ENCODE results near the gene IL6.

Gene IL6

GRCh38 chr7:22713463-22713862, 13.5 kb upstream of the IL6 start:
- Histone ChIP-seq H4K91ac (ENCODE audit: low read depth, low read length, poor library complexity) (no peak overlapping the region), H3K4ac (ENCODE audit: low read length) (no peak overlapping the region), H2BK5ac (ENCODE audit: low read length) (no peak overlapping the region), H3K23ac (ENCODE audit: low read depth, low read length, poor library complexity) (no peak overlapping the region), H2BK12ac (ENCODE audit: low read length) (no peak overlapping the region), H3K4me1 (ENCODE audit: control insufficient read depth in 2 of 2, insufficient read depth in 1 of 2, low read depth in 1 of 2, low read length in 2 of 2) (peaks cover 2 to 7% of the 10 kb centered on the region in 2 donors), H3K18ac (ENCODE audit: low read length) (no peak overlapping the region), H3K14ac (ENCODE audit: low read length) (no peak overlapping the region), H3K9me3 (replicated peaks in 1 of 2; ENCODE audit: control insufficient read depth in 2 of 2, insufficient read depth in 1 of 2, low read depth in 1 of 2, low read length in 2 of 2) (no peaks in the 10 kb centered on the region), H2AFZ (ENCODE audit: low read length) (no peak overlapping the region), H4K8ac (ENCODE audit: low read depth, low read length) (no peak overlapping the region), H3K79me1 (ENCODE audit: low read depth, low read length) (no peaks in the 10 kb centered on the region), H2AK5ac (ENCODE audit: low read depth, low read length) (no peak overlapping the region), H3K36me3 (replicated peaks in 1 of 2; ENCODE audit: control insufficient read depth in 2 of 2, insufficient read depth in 2 of 2, low read length in 2 of 2) (no peaks in the 10 kb centered on the region), H3K9ac (ENCODE audit: low read depth, low read length, poor library complexity) (no peak overlapping the region), H2BK120ac (ENCODE audit: low read depth, low read length) (no peak overlapping the region), H3K4me3 (ENCODE audit: low read length in 2 of 2) (no peak overlapping the region), H3K4me2 (ENCODE audit: insufficient read depth, low read length, poor library complexity, severe bottlenecking) (no peak overlapping the region), H3K27me3 (ENCODE audit: control insufficient read depth in 3 of 3, insufficient read depth in 3 of 3, low read depth in 1 of 3, low read length in 3 of 3) (no peaks in the 10 kb centered on the region), H3K27ac (replicated peaks; ENCODE audit: low read length) (no peak overlapping the region), H2BK15ac (ENCODE audit: low read length) (no peak overlapping the region)
- no peak for DNase-seq (ENCODE audit: low spot score)
- WGBS, 2 donors (ENCODE audit: extremely low coverage in 2 of 2, insufficient read length in 2 of 2, insufficient replicate concordance in 1 of 2), result no CpG with 5 or more reads among the region's 1 CpG

GRCh38 chr7:22715969-22716368, 11.0 kb upstream of the IL6 start:
- H4K8ac ChIP-seq (ENCODE audit: low read depth, low read length), result no peak overlapping the region
- H3K4me3 ChIP-seq (ENCODE audit: low read length in 2 of 2), result no peak overlapping the region
- H3K23ac ChIP-seq (ENCODE audit: low read depth, low read length, poor library complexity), result no peak overlapping the region
- DNase-seq (ENCODE audit: low spot score), result no peak
- H2BK12ac ChIP-seq (ENCODE audit: low read length), result no peak overlapping the region
- no peak overlapping the region for H3K4me2 ChIP-seq (ENCODE audit: insufficient read depth, low read length, poor library complexity, severe bottlenecking)
- H3K4me1 ChIP-seq (ENCODE audit: control insufficient read depth in 2 of 2, insufficient read depth in 1 of 2, low read depth in 1 of 2, low read length in 2 of 2), result peaks cover 3% of the 10 kb centered on the region in 2 donors
- H3K4ac ChIP-seq (ENCODE audit: low read length), result no peak overlapping the region
- WGBS, 2 donors (ENCODE audit: extremely low coverage in 2 of 2, insufficient read length in 2 of 2, insufficient replicate concordance in 1 of 2), result no CpG with 5 or more reads among the region's 4 CpGs
- H2BK5ac ChIP-seq (ENCODE audit: low read length), result no peak overlapping the region
- H3K9me3 ChIP-seq (replicated peaks in 1 of 2; ENCODE audit: control insufficient read depth in 2 of 2, insufficient read depth in 1 of 2, low read depth in 1 of 2, low read length in 2 of 2), result no peaks in the 10 kb centered on the region
- H3K27me3 ChIP-seq (ENCODE audit: control insufficient read depth in 3 of 3, insufficient read depth in 3 of 3, low read depth in 1 of 3, low read length in 3 of 3), result no peaks in the 10 kb centered on the region
- H3K27ac ChIP-seq (replicated peaks; ENCODE audit: low read length), result no peak overlapping the region
- no peak overlapping the region for H3K9ac ChIP-seq (ENCODE audit: low read depth, low read length, poor library complexity)
- H3K36me3 ChIP-seq (replicated peaks in 1 of 2; ENCODE audit: control insufficient read depth in 2 of 2, insufficient read depth in 2 of 2, low read length in 2 of 2), result no peaks in the 10 kb centered on the region
- H2BK15ac ChIP-seq (ENCODE audit: low read length), result no peak overlapping the region
- no peak overlapping the region for H3K18ac ChIP-seq (ENCODE audit: low read length)
- H2BK120ac ChIP-seq (ENCODE audit: low read depth, low read length), result no peak overlapping the region
- H2AFZ ChIP-seq (ENCODE audit: low read length), result no peak overlapping the region
- H4K91ac ChIP-seq (ENCODE audit: low read depth, low read length, poor library complexity), result no peak overlapping the region
- H2AK5ac ChIP-seq (ENCODE audit: low read depth, low read length), result no peak overlapping the region
- H3K14ac ChIP-seq (ENCODE audit: low read length), result no peak overlapping the region
- H3K79me1 ChIP-seq (ENCODE audit: low read depth, low read length), result no peaks in the 10 kb centered on the region

- Histone ChIP-seq H4K91ac (ENCODE audit: low read depth, low read length, poor library complexity) (no peak overlapping the region), H3K79me1 (ENCODE audit: low read depth, low read length) (no peaks in the 10 kb centered on the region), H3K23ac (ENCODE audit: low read depth, low read length, poor library complexity) (no peak overlapping the region), H3K4me3 (ENCODE audit: low read length in 2 of 2) (no peak overlapping the region), H3K4me2 (ENCODE audit: insufficient read depth, low read length, poor library complexity, severe bottlenecking) (no peak overlapping the region), H2BK15ac (ENCODE audit: low read length) (no peak overlapping the region), H3K27ac (replicated peaks; ENCODE audit: low read length) (no peak overlapping the region), H4K8ac (ENCODE audit: low read depth, low read length) (no peak overlapping the region), H2AK5ac (ENCODE audit: low read depth, low read length) (no peak overlapping the region), H2AFZ (ENCODE audit: low read length) (peak overlapping the region; percentile 43), H3K27me3 (ENCODE audit: control insufficient read depth in 3 of 3, insufficient read depth in 3 of 3, low read depth in 1 of 3, low read length in 3 of 3) (no peaks in the 10 kb centered on the region), H3K4ac (ENCODE audit: low read length) (no peak overlapping the region), H3K36me3 (replicated peaks in 1 of 2; ENCODE audit: control insufficient read depth in 2 of 2, insufficient read depth in 2 of 2, low read length in 2 of 2) (no peaks in the 10 kb centered on the region), H2BK12ac (ENCODE audit: low read length) (no peak overlapping the region), H2BK120ac (ENCODE audit: low read depth, low read length) (no peak overlapping the region), H3K9ac (ENCODE audit: low read depth, low read length, poor library complexity) (no peak overlapping the region), H3K14ac (ENCODE audit: low read length) (no peak overlapping the region), H3K4me1 (ENCODE audit: control insufficient read depth in 2 of 2, insufficient read depth in 1 of 2, low read depth in 1 of 2, low read length in 2 of 2) (peaks cover 3% of the 10 kb centered on the region in 2 donors), H2BK5ac (ENCODE audit: low read length) (no peak overlapping the region), H3K18ac (ENCODE audit: low read length) (no peak overlapping the region), H3K9me3 (replicated peaks in 1 of 2; ENCODE audit: control insufficient read depth in 2 of 2, insufficient read depth in 1 of 2, low read depth in 1 of 2, low read length in 2 of 2) (no peaks in the 10 kb centered on the region)
- no CpG with 5 or more reads among the region's 7 CpGs for WGBS, 2 donors (ENCODE audit: extremely low coverage in 2 of 2, insufficient read length in 2 of 2, insufficient replicate concordance in 1 of 2)
- no peak for DNase-seq (ENCODE audit: low spot score)
Measured at GRCh38 chr7:22717760-22718159, 9.2 kb upstream of the IL6 start.

GRCh38 chr7:22718200-22718711, 8.7 kb upstream of the IL6 start:
- Histone ChIP-seq H3K9me3 (replicated peaks in 1 of 2; ENCODE audit: control insufficient read depth in 2 of 2, insufficient read depth in 1 of 2, low read depth in 1 of 2, low read length in 2 of 2) (no peaks in the 10 kb centered on the region), H3K14ac (ENCODE audit: low read length) (no peak overlapping the region), H4K91ac (ENCODE audit: low read depth, low read length, poor library complexity) (no peak overlapping the region), H3K36me3 (replicated peaks in 1 of 2; ENCODE audit: control insufficient read depth in 2 of 2, insufficient read depth in 2 of 2, low read length in 2 of 2) (no peaks in the 10 kb centered on the region), H2AK5ac (ENCODE audit: low read depth, low read length) (no peak overlapping the region), H3K4me2 (ENCODE audit: insufficient read depth, low read length, poor library complexity, severe bottlenecking) (no peak overlapping the region), H3K4me1 (ENCODE audit: control insufficient read depth in 2 of 2, insufficient read depth in 1 of 2, low read depth in 1 of 2, low read length in 2 of 2) (peaks cover 3 to 5% of the 10 kb centered on the region in 2 donors), H4K8ac (ENCODE audit: low read depth, low read length) (no peak overlapping the region), H3K79me1 (ENCODE audit: low read depth, low read length) (no peaks in the 10 kb centered on the region), H3K27ac (replicated peaks; ENCODE audit: low read length) (no peak overlapping the region), H3K23ac (ENCODE audit: low read depth, low read length, poor library complexity) (no peak overlapping the region), H2BK12ac (ENCODE audit: low read length) (no peak overlapping the region), H2BK120ac (ENCODE audit: low read depth, low read length) (no peak overlapping the region), H2BK15ac (ENCODE audit: low read length) (no peak overlapping the region), H3K27me3 (ENCODE audit: control insufficient read depth in 3 of 3, insufficient read depth in 3 of 3, low read depth in 1 of 3, low read length in 3 of 3) (no peaks in the 10 kb centered on the region), H3K18ac (ENCODE audit: low read length) (no peak overlapping the region), H2AFZ (ENCODE audit: low read length) (peak overlapping the region; percentile 43), H3K4me3 (ENCODE audit: low read length in 2 of 2) (no peak overlapping the region), H3K4ac (ENCODE audit: low read length) (no peak overlapping the region), H3K9ac (ENCODE audit: low read depth, low read length, poor library complexity) (no peak overlapping the region), H2BK5ac (ENCODE audit: low read length) (no peak overlapping the region)
- no CpG with 5 or more reads among the region's 6 CpGs for WGBS, 2 donors (ENCODE audit: extremely low coverage in 2 of 2, insufficient read length in 2 of 2, insufficient replicate concordance in 1 of 2)
- DNase-seq (ENCODE audit: low spot score), result no peak

Data from neuronal stem cell (in vitro differentiated cells).